ENCODE data around the gene LHFPL3.
"Not testable (repeated sequence)": the region's sequence is repeated elsewhere in the genome, so short reads cannot be mapped to it uniquely, and the experiment has no call there.

Gene LHFPL3

DNA sequence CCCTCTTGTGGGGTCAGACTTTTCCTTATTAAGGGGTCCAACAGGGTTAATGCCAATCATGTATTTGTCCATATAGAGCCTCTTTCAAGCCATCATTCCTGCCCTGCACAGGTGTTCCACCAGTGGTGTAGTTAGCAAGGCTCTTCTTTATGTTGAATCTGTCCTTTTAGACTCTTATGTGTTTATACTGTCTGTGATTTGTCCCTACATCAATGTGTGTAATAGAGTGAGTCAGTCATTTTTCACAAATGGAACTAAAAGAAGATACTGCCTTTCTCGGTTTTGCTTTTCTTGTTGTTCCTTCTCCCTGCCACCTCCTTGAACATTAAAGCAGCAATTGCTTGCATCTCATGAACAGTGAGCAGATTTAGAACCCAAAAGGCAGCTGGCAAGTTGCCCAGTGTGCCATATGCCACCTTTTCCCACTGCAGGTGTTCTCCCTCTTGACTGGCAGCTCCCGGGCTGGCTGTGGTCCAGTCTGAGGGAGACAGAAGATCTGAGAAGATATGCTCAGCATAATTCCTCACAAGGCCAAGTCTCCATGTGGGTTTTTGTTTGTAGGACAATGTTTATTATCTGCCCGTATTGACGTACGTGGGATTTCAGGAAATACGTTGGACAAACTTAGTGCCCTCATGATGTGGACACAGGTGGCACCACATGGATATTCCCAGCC, 154.1 kb downstream of the LHFPL3 start:
- no peak for DNase-seq (ENCODE audit: low spot score)

DNA sequence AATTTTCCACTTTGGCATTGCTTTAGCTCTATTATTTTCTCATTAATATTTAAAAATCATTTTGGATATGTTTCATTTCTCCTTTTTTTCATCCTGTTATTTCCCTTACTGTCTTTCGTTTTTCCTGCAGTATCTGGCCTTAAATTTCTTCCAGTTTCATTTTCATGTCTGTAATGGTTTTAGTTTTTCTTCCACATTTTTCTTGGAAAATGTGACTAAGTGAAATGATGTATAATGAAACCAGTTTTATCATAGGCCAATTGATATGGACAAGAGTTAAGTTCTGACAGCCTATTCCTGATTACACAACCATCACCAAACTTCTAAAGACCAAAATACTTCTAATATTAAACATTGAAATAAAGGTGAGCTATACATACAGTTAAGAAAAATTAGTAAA, 158.5 kb downstream of the LHFPL3 start:
- no peak for DNase-seq (ENCODE audit: low spot score)

DNA sequence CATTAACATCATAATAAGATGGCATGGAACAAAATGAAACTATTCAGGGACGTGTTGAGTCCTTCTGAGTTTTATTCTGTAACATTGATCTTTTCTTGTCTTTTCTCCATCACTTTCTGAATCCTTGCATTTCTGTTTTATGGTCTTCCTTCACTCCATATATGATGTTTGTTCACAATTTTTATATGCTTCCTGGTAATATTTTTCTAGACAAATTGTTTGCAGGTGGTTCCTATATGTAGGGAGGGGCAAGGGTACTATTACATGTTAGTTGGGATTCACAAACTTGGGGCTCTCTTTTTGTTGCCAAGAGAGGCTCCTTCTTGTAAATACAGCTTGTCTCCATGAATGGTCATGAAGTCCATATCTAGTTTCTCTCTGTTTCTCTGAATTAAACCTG, 159.2 kb downstream of the LHFPL3 start:
- no peak for DNase-seq (ENCODE audit: low spot score)

DNA sequence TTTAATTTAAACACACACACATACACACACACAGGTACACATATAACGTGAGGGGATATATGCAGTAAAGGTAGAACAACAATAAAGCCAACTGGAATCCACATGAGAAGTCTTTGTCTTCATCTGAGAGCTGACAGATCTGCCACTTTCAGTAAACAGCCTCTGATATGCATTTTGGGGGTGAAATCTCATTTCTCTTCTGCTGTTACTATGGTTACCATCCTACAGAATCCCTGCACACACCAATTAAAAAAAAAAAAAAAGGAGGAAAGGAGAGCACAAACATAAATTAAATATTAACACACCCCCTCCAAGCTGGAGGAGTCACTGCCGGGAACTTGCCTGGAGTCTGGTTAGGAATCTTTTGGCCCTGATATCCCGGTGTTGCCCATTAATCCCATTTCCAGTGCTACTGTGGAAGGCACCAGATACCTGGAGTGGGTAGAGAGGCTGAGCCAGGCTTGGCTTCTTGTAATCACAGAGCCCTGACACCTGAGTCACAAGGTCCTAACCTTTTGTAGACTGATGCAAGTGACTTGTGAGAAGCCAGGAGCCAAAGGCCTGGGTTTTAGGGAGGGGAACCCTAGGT, 169.1 kb downstream of the LHFPL3 start:
- DNase-seq (ENCODE audit: low spot score) = no peak

DNA sequence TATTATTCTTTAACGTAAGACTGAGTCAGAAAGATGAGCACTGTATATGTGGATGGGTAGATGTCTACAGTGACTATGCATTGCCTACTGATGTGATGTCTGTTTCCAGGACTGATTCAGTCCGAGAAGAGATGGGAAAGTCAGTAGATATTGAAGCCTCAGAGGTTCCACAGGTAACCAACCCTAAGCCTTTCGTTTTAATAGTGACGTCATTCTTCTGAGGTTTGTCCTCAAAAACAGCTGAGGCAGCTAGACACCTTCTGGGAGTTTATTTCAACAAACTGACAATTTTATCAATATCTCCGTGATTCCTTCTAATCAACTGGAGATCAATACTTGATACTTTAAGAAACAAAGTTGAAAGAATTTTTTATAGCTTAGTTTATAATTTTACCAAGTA, 171.6 kb downstream of the LHFPL3 start:
- no peak for DNase-seq (ENCODE audit: low spot score)

DNA sequence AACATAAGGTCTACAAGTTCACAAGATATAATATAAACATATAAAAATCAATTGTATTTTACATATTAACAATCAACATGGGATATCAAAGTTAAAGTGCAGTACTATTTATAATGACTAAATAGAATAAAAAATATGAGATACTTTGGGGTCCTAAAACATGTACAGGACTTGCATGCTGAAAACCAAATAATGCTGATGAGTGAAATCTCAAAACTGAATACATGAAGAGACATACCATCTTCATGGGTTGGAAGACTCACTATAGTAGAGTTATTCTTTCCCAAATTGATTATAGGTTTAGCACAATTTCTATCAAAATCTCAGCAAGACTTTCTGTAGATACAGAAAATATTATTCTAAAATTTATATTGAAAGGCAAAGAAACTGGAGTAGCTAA, 181.5 kb downstream of the LHFPL3 start:
- no peak for DNase-seq (ENCODE audit: low spot score)

DNA sequence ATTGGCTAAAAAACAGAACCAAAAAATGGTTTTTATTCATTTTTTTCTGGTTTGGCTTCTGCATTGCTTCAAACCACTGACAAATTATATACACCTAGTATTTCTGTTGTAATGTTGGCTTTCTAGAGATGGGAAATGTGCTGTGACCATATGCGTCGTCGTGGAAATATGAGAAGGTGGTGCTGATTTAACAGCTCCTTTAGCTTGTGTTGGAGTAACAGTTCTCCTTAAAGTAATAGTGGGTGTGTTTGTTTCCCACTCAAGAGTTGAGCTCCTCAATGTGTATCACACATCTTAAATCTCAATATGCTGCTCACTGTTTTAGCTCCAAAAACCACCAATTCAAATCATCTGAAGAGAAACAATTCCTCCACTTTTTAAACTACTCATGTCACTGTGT, 196.4 kb downstream of the LHFPL3 start:
- DNase-seq (ENCODE audit: low spot score) = no peak

DNA sequence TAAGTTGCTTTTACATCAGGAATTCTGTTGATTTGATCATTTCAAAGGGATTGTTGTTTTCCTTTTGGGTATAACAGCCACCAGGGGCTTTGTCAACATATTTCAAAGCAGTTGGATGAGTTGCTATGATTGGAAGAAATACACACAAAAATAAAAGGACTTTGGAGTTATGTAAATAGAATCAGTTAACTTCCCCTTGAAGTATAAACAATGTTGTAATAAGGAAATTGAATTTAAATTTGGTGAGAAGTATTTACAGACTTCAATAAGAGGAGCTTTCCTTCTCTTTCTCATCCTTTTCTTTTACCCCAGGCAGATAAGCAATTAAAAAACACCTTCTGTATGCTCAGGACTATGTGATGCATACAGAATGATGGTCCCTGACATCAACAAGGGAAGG, 199.7 kb downstream of the LHFPL3 start:
- no peak for DNase-seq (ENCODE audit: low spot score)

DNA sequence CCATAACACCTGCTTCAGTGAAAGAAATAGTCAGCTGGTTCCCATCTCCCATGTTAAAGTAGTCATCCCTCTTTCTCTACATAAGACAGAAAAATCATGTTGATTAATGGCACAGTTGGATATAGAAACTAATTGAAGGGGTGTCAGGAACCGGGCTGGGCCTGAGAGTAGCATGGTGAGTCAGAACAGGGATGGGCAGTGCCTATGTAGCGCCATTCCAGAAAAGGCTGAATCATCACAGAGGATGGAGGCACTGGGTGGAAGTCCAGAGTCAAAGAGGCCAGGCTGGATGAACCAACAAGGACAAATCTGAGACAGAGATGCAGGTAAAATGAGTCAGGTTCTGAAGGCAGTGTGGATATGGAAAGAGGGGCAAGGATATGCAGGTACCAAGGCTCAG, 201.2 kb downstream of the LHFPL3 start:
- DNase-seq (ENCODE audit: low spot score) = no peak

DNA sequence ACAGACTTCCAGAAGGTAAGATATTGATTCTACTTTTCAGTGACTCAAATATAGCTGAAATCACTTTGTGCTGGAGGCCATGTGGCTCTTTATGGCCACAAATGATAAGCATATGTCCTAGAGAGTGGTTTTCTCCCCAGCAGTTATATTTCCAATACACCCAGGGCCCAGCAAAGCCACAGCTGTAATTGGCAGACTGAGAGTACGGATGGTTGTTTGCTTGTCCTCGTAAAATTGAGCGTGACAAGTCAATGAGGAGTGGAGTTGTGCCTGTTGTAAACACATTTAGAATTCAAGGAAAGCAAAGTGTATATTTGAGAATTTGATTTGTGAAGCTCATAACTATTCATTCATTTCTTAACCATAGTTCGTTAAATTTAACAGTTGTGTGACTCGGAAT, 201.8 kb downstream of the LHFPL3 start:
- DNase-seq (ENCODE audit: low spot score) = no peak

DNA sequence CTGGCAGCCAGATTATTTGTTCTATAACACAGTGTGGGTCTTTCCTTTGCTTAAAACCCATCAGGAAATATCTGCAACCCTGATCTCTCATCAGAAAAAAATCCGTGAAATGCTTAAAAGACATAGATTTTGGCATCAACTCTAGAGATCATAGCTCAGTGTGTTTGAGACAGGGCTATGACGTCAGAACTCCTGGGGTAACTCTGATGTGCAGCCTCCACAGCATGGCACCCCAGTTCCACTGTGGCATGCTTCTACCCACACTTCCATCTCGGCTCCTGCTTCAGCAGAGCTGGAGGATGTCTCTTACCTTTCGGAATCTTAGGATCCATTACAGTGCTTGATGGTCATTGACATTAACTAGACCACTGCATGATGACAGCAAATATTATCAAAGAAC, 205.7 kb downstream of the LHFPL3 start:
- DNase-seq (ENCODE audit: low spot score) = no peak

DNA sequence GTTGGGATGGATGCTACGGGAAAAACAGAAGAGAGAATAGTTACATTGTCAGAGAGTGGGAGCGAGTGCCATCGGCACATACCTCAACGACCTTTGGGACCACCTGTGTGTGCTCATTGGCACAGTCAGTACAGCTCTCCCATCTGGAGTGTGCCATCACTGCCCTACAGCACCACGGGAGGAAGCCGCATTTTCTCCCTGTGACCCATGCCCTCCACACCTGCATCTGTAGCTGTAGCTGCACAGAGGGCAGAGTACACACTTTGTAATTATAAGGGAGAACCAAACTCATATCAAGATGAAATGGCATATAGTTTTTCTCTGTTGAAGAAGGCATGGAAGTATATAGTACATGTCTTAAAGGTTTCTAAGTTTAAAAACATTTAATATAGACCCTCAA, 207.4 kb downstream of the LHFPL3 start:
- DNase-seq (ENCODE audit: low spot score) = no peak

DNA sequence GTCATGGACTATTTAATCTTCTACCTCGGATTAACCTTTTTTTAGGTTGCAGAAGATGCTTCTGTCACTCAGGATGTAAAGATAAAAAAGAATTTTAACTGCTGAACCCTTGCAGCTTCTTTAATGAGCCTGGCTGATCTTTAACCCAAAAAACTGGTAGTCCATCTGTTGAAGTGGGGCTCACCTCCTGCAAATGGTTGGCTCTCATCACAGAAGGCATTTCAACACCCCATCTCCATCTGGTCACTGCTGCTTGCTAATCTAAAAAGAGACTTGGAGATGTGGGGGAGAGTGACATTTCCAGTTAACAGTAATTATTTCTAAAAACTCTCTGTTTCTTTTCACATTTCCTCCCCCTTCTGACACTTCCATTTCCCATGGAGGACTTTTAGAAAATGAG, 208.6 kb downstream of the LHFPL3 start:
- DNase-seq (ENCODE audit: low spot score) = no peak

DNA sequence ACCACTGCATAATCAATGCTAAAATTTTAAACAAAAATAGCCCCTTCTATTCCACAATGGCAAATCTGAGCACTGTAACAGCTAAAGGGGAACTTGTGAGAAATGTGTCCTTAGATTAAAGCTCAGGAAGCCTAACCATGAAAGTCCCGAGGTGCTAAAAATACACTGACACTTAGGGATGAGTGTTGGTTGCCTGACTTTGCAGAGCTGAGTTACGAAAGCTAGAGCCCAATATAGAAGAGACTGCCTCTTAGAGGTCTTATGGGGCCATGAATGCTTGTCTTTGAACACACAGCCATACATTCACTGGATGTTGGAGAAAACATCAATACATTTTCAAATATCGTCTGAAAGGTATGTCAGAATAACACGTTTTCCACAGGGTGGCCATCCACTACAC, 209.7 kb downstream of the LHFPL3 start:
- no peak for DNase-seq (ENCODE audit: low spot score)

DNA sequence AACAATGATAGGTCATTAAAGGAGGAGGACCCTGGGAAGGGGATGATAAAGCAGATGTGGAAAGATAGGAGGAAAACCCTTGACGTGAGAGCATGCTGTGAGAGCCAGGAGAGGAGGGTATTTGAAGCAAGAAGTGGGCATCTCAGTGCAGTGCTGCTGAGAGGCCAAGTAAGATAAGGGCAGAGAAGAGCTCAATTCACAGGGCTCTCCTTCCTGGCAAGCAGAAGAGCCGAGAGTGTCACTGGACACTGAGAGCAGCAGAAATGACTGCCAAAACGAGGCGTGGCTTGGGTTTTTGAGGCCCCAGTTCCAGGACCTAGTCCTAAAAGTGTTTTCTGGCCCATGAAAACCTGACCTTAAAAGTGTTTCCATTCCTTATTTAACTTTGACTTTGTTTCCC, 213.5 kb downstream of the LHFPL3 start:
- no peak for DNase-seq (ENCODE audit: low spot score)

DNA sequence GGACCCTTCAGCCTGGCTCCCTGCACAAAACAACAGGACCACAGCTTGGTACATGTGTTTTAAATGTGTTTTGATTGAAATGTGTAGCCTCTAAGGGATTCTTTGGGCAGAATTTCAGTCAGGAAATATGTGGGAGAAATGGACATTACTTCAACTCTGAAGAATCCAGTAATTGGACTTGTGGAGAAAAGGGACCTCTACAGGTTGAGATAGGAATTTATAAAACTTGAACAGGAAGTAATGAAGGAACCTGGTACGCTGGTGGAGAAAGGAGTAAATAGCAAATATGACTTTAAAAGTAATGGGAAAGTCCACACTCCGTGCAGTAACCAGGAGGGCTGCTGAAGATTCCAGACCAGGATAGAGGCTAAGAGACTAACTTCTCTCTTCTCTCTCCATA, 220.5 kb downstream of the LHFPL3 start:
- DNase-seq (ENCODE audit: low spot score) = no peak

DNA sequence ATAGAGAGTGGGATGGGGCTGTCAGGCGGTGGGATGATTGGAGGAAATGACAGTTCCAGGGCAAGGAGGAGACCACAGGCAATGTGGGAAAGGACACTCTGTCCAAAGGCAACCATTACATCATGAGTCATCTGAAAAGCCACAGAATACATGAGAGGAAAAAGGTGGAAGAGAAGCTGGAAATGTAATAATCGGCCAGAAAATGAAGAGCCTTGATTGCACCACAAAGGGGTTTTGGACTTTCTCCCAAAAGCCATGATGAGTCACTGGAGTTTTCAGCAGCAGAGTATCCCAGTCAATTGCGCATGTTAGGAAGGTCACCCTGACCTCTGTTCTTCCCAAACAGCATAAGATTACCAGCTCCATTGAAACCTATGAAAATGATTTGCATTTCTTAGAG, 222.0 kb downstream of the LHFPL3 start:
- DNase-seq (ENCODE audit: low spot score) = no peak

DNA sequence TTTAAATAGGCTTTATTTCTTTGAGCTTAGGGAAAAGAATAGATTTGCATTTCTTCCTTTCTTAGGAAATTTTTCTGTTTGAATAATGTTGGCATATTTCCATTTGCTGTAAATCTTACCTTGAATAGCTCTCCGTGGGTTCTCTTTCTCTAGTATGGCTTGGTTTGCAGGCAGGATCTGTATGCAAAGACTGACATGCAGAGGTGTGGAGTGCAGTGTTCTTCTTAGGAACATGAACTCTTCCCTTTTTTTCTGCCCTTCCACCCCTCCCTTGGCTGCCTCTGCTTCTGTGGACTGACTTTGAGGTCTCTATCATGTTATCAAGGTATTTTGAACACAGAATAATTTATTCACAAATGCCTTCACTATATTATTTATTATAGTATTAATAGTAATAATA, 222.8 kb downstream of the LHFPL3 start:
- DNase-seq (ENCODE audit: low spot score) = no peak

DNA sequence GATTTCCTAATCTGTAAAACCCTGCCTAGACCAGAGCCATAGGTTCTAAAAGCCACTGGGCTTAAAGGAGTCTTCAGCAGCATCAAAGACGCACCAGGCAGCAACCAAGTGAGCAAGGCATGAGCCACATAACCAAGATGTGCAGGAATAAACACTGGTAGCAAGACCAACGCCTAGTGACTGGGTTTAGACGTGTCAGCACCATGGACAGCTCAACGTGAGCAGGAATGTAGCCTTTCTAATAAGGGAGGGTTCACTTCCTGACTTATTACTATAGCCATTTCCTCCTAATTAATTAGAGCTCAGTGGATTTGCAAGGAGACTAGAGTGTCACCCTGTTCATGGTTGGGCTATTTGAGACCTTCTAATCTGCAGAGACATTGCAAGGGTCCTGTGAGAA, 223.7 kb downstream of the LHFPL3 start:
- peak; percentile 14 for DNase-seq (ENCODE audit: low spot score)

DNA sequence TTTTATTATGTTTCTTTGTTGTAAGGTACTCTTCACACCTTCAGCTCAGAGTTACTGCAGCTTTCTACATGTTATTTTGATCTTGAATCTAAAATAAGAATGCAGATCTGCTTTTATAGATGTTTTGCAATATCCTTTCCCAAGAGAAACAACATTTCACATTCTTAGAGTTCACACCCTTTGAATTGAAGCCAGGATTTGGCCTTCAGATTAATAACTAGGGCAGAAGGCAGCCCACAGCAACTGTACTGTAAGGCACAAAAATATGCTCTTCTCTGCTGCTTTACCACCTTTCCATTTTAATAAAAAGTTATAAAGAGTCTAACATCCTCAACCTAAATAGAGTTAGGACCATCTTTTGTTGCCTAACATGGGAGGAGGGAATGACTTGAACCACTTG, 224.7 kb downstream of the LHFPL3 start:
- no peak for DNase-seq (ENCODE audit: low spot score)

DNA sequence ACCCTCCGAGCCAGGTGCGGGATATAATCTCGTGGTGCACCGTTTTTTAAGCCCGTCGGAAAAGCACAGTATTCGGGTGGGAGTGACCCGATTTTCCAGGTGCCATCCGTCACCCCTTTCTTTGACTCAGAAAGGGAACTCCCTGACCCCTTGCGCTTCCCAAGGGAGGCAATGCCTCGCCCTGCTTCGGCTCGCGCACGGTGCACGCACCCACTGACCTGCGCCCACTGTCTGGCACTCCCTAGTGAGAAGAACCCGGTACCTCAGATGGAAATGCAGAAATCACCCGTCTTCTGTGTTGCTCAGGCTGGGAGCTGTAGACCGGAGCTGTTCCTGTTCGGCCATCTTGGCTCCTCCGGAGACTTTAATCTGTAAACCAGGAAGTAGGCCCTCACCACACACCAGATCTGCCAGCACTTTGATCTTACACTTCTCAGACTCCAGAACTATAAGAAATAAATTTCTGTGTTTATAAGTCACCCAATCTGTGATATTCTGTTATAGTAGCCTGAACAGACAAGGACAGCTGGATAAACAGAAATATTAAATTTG, 235.0 kb downstream of the LHFPL3 start:
- not testable (repeated sequence) for DNase-seq (ENCODE audit: low spot score)

DNA sequence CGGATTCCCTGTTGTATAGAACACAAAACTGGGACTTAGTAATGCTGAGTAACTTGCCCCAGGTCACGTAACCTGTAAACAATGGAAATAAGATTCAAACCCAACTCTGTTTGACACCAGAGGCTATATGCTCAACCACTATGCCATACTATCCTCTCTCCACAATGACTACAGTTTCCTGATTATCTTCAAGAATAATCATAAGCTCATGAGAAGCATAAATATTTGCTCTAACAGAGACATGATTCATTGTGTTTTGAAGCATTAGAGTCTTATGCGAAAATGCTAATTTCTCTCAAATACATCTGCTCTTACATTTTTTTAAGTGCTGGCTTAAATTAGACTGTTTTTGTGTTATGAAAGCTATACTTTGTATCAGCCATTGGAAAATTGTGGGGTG, 241.3 kb downstream of the LHFPL3 start:
- no peak for DNase-seq (ENCODE audit: low spot score)

DNA sequence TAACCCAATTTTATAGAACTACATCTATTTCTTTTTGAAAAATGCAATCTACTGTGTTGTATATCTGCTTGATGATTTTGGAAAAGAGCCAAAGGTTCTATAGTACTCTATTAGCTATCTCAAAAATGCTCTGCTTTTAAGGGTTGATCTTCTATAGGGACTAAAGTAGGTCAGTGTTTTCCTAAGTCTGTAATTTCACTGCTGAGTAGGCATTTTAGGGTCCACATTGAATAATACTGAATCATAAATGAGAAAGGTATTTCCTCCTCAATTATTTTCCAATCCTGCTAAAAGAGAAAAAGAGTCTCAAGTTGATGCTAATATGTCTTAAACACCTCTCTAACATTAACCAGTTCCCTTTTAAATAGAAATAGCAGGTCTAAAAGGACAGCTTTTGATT, 244.2 kb downstream of the LHFPL3 start:
- DNase-seq (ENCODE audit: low spot score) = no peak

DNA sequence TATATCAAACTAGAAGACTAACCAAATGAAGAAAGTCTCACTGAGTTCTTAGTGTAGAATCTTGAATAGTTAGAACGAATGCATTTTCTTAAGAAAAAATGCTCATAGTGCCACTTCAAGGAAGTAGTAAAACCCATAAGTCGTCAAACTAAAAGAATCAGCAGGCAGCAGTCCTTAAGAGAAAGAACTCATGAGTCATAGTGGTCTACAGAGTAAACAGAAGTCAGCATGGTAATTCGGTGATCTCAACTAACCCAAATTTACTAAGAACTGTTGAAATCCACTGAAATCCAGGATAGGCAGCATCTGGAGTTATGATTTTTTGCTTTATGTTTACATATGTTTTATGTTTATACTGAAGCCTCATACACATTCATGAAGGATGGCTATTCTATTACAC, 256.2 kb downstream of the LHFPL3 start:
- no peak for DNase-seq (ENCODE audit: low spot score)

All from germinal center (tissue), 1 donor.